Measurements from ENCODE around the gene CCDC134. TPM values are rescaled to one million over a fixed set of nuclear protein-coding genes. Genes with fewer than 3 reads are reported as not detected.
A peak's percentile ranks its signal among the peaks of the same experiment; 100 is the strongest.

CCDC134 gene
- total RNA-seq (1 to 10 TPM; 4.5 to 8.6 (median 7.9) TPM), polyA plus RNA-seq (1 to 10 TPM in 2 of 3 donors, under 1 TPM in 1; 0.60 to 6.1 (median 3.0) TPM)

DNA sequence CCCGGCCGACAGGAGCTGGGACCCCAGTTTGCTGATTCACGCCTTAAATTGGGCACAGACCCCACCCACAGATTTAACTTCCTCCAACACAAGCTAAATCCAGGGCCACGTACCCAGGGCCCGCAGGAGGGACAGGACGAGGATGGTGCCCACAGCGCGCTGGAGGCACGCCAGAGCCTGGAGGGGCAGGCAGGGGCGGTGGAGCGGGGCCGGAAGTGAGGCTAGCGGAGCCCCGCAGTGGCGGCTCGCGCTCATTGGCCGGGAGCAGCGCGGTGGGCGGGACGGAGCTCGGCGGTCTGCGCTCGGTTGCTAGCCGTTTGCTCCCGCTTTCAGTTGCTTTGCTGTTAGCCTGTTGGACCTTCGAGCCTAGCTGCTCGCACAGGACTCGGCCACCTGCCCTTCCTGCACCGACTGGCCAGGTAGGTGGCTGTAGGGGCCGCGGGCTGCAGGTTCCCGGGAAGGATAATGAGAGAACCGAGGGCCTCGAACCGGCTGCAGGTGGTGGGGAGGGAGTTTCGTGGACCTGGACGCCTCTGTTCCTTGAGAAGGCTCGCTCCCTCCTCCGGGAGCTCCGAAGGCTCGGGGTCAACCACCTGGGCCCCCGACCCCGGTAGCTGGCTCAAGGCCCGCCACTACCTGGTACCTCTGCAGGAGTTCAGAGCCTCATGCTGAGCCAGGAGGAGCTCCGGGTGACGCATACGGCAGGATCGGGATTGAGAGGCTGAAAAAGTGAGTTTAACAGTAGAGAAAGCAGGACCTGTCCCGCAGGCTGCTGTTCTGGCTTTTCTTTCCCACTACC lies at the start of gene CCDC134:
Gene CCDC134, plus strand, starts transcription at position 332 of the 799 bp plus-strand sequence. CDS start 8,212 bp downstream, outside the sequence.
- 0% methylated on average over 52 of the region's 52 CpGs for WGBS, 2 donors
- Histone ChIP-seq H3K9me3 (no peaks in the 10 kb centered on the region), H3K4me1 (peaks cover 0 to 27% (median 21%) of the 10 kb centered on the region in 4 donors), H3K27ac (peak within 1 kb of the TSS; percentile 88 to 92 (median 88)), H3K36me3 (no peaks in the 10 kb centered on the region), H3K4me3 (peak within 1 kb of the TSS; percentile 63 to 92 (median 84)), H3K27me3 (no peaks in the 10 kb centered on the region)
- peak; percentile 95 for DNase-seq
- intact Hi-C loops (cut with DNase I): loop anchor here (2.0 kb wide), 1 partner anchor 32 kb away; the partner anchor contains the start of gene SREBF2
- TF ChIP-seq EP300 (IDR thresholded peaks at IDR 0.05) (no peak), POLR2AphosphoS5 (IDR thresholded peaks at IDR 0.05) (peak; percentile 76 to 94 (median 92)), POLR2A (IDR thresholded peaks at IDR 0.05) (peak; percentile 59 to 70)
- TF ChIP-seq, protein P1, sequence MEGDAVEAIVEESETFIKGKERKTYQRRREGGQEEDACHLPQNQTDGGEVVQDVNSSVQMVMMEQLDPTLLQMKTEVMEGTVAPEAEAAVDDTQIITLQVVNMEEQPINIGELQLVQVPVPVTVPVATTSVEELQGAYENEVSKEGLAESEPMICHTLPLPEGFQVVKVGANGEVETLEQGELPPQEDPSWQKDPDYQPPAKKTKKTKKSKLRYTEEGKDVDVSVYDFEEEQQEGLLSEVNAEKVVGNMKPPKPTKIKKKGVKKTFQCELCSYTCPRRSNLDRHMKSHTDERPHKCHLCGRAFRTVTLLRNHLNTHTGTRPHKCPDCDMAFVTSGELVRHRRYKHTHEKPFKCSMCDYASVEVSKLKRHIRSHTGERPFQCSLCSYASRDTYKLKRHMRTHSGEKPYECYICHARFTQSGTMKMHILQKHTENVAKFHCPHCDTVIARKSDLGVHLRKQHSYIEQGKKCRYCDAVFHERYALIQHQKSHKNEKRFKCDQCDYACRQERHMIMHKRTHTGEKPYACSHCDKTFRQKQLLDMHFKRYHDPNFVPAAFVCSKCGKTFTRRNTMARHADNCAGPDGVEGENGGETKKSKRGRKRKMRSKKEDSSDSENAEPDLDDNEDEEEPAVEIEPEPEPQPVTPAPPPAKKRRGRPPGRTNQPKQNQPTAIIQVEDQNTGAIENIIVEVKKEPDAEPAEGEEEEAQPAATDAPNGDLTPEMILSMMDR (IDR thresholded peaks at IDR 0.05): no peak

DNA sequence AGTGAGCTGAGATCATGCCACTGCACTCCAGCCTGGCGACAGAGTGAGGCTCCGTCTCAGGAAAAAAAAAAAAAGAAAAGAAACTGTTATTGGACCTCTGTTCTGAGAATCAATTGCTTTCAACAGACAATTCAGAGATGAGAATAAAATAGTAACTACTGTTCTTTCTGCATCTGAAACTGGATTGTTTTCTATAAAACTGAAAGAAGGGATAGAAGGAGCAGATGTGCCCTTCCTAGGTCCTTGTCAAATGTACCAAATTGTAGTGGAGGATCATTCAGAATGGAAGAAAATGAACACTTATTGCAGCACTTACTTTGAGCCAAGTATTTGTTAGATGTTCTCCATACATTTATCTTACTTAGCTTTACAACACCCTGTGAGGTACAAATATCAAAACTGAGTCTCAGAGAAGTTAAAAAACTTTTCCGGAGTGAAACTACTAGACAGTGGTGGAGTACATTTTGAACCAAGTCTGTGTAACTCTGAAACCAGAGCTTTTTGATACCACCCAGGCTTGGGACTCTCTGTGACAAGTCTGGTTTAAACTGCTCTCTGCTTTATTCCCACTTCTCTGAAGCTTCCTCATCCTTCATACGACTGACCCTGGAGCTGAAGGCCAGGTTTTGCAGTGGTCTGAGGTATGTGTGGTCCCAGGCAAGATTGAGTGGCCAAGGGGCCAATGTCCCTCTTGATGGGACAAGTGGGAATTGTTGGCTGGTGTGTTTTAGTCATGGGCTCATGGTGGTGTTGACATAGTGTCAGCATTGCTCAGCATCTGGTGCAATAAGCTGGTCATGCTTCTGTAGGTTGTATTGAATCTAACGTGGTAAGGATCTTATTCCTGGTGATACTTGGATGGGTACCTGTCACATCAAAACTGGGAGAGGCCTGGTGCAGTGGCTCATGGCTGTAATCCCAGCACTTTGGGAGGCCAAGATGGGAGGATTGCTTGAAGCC lies 48.2 kb upstream of the CCDC134 start:
- Histone ChIP-seq H3K4me3 (no peak overlapping the region), H3K9me3 (no peaks in the 10 kb centered on the region), H3K4me1 (no peaks in the 10 kb centered on the region), H3K27me3 (no peaks in the 10 kb centered on the region), H3K36me3 (no peaks in the 10 kb centered on the region), H3K27ac (no peak overlapping the region)
- TF ChIP-seq, protein P1 (IDR thresholded peaks at IDR 0.05): no peak
- TF ChIP-seq EP300 (IDR thresholded peaks at IDR 0.05): no peak
- TF ChIP-seq POLR2AphosphoS5 (IDR thresholded peaks at IDR 0.05): no peak
- TF ChIP-seq POLR2A (IDR thresholded peaks at IDR 0.05): no peak
- 80 to 84% methylated on average over 5 of the region's 5 CpGs for WGBS, 2 donors
- intact Hi-C loops (cut with DNase I): no loop called here
- DNase-seq: no peak

DNA sequence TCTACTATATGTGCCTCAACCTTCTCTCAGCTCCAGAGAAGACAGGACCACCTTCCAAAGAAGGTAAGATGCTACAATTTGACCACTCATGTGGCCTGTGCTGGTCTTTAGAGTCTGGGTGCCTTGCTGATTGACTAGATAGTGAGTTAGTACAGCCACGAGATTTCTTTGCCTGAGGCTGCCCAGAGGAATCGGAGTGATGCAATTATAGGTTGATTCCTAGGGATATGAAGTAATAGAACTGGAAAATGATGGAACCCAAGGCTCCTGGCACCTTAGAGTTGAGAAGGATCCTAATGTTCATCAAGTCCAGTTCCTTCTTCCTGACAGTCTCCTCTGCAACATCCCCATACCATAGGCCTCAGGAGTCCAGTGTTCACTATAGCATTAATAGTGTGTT lies 46.5 kb upstream of the CCDC134 start:
- Histone ChIP-seq H3K4me3 (no peak overlapping the region), H3K27ac (no peak overlapping the region), H3K36me3 (no peaks in the 10 kb centered on the region), H3K27me3 (no peaks in the 10 kb centered on the region), H3K4me1 (no peaks in the 10 kb centered on the region), H3K9me3 (no peaks in the 10 kb centered on the region)
- intact Hi-C loops (cut with DNase I): no loop called here
- DNase-seq: no peak
- WGBS, 2 donors: 46 to 49% methylated on average over 2 of the region's 2 CpGs
- TF ChIP-seq, protein P1 (IDR thresholded peaks at IDR 0.05): no peak
- no peak for TF ChIP-seq EP300 (IDR thresholded peaks at IDR 0.05)
- TF ChIP-seq POLR2A (IDR thresholded peaks at IDR 0.05): no peak
- TF ChIP-seq POLR2AphosphoS5 (IDR thresholded peaks at IDR 0.05): no peak

DNA sequence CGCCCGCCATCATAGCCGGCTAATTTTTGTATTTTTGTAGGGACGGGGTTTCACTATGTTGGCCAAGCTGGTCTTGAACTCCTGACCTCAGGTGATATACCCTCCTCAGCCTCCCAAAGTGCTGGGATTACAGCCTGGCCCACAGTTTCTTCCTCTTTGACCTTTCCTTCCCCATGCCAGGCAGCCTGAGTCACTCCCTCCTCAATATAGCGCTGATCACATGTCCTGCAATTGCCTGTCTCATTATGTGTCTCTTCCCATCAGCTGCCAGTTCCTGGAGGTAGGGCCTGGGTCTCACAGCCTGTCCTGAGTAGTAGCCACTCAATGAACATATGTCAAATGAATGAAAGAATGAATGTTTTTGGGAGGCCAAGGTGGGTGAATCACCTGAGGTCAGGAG lies 43.0 kb upstream of the CCDC134 start:
- TF ChIP-seq, protein P1 (IDR thresholded peaks at IDR 0.05): no peak
- no peak for TF ChIP-seq EP300 (IDR thresholded peaks at IDR 0.05)
- TF ChIP-seq POLR2A (IDR thresholded peaks at IDR 0.05): no peak
- TF ChIP-seq POLR2AphosphoS5 (IDR thresholded peaks at IDR 0.05): no peak
- Histone ChIP-seq H3K4me1 (no peaks in the 10 kb centered on the region), H3K27ac (no peak overlapping the region), H3K4me3 (no peak overlapping the region), H3K36me3 (no peaks in the 10 kb centered on the region), H3K27me3 (no peaks in the 10 kb centered on the region), H3K9me3 (no peaks in the 10 kb centered on the region)
- DNase-seq: no peak
- intact Hi-C loops (cut with DNase I): no loop called here
- WGBS, 2 donors: 95% methylated on average over 5 of the region's 5 CpGs
